Measurements from ENCODE around the gene ATL2.

- TF ChIP-seq POLR2AphosphoS5 (IDR thresholded peaks at IDR 0.05; ENCODE audit: low read depth, low read length) (no peak), TAF1 (IDR thresholded peaks at IDR 0.05; ENCODE audit: borderline replicate concordance, low read depth, low read length) (no peak)
Measured at GRCh38 chr2:38336621-38337020, 40.5 kb downstream of the ATL2 start.

All from GM12892 (cell line).